ENCODE data around the gene SERPINA7.
"Not testable (repeated sequence)": the region's sequence is repeated elsewhere in the genome, so short reads cannot be mapped to it uniquely, and the experiment has no call there.

The SERPINA7 gene

GRCh38 chrX:106038625-106039024, at the start of gene SERPINA7:
TSS of gene SERPINA7 (minus strand) at chrX:106038727. CDS start at chrX:106037058, 1,669 bp downstream.
- no peak for DNase-seq (ENCODE audit: low read depth)

GRCh38 chrX:106069048-106069447, 30.5 kb upstream of the SERPINA7 start:
- no peak for DNase-seq (ENCODE audit: low read depth)

GRCh38 chrX:106050054-106050453, 11.5 kb upstream of the SERPINA7 start:
- DNase-seq (ENCODE audit: low read depth): no peak

GRCh38 chrX:106042296-106042695, 3.8 kb upstream of the SERPINA7 start:
- DNase-seq (ENCODE audit: low read depth): no peak

- no peak for DNase-seq (ENCODE audit: low read depth)
These were observed 2.3 kb upstream of the SERPINA7 start for GRCh38 chrX:106040861-106041260.

GRCh38 chrX:106039920-106040319, 1.4 kb upstream of the SERPINA7 start:
- no peak for DNase-seq (ENCODE audit: low read depth)

- DNase-seq (ENCODE audit: low read depth): no peak
These were observed 573 bp downstream of the SERPINA7 start for GRCh38 chrX:106037835-106038473.

- DNase-seq (ENCODE audit: low read depth): no peak
These were observed 1.8 kb downstream of the SERPINA7 start for GRCh38 chrX:106036716-106037115.

GRCh38 chrX:106035064-106035463, 3.5 kb downstream of the SERPINA7 start:
- DNase-seq (ENCODE audit: low read depth): no peak

GRCh38 chrX:106023947-106024346, 14.6 kb downstream of the SERPINA7 start:
- DNase-seq (ENCODE audit: low read depth): no peak

GRCh38 chrX:106022238-106022637, 16.3 kb downstream of the SERPINA7 start:
- DNase-seq (ENCODE audit: low read depth): no peak

GRCh38 chrX:106014119-106014775, 24.3 kb downstream of the SERPINA7 start:
- no peak for DNase-seq (ENCODE audit: low read depth)

GRCh38 chrX:106009145-106009544, 29.4 kb downstream of the SERPINA7 start:
- no peak for DNase-seq (ENCODE audit: low read depth)

- no peak for DNase-seq (ENCODE audit: low read depth)
These were observed 30.7 kb downstream of the SERPINA7 start for GRCh38 chrX:106007815-106008214.

- DNase-seq (ENCODE audit: low read depth): no peak
These were observed 32.8 kb downstream of the SERPINA7 start for GRCh38 chrX:106005684-106006083.

- not testable (repeated sequence) for DNase-seq (ENCODE audit: low read depth)
These were observed 37.9 kb downstream of the SERPINA7 start for GRCh38 chrX:106000609-106001008.

GRCh38 chrX:106000203-106000602, 38.3 kb downstream of the SERPINA7 start:
- no peak for DNase-seq (ENCODE audit: low read depth)

GRCh38 chrX:105999294-105999693, 39.2 kb downstream of the SERPINA7 start:
- DNase-seq (ENCODE audit: low read depth): no peak

GRCh38 chrX:105988487-105988886, 50.0 kb downstream of the SERPINA7 start:
- not testable (repeated sequence) for DNase-seq (ENCODE audit: low read depth)

Measured in stromal cell of bone marrow (primary cell).